ENCODE data around the gene KLRC1. TPM values are rescaled to one million over a fixed set of nuclear protein-coding genes. Genes with fewer than 3 reads are reported as not detected.
"Not testable (repeated sequence)": the region's sequence is repeated elsewhere in the genome, so short reads cannot be mapped to it uniquely, and the experiment has no call there.

The KLRC1 gene
- total RNA-seq, 1 donor from 2014 or later: 0.18 TPM

DNA sequence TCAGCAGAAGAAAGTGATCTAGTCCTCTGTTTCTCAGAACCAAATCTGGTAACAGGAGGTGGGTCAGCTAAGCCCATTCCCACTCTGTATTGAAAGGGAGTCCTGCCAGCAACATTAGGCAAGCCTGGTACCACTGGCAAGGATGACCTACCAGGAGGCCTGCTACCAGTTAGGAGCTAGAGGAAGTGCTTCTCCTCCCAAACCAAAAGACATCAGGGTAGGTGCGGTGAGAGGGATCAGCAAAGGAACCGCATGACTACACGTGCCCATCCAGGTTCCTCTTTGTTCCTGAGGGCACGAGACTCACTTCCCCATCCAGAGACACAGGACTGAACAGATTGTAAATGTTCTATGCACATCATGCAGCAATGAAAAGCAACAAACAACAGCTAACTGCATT lies 46.5 kb downstream of the KLRC1 start:
- DNase-seq (ENCODE audit: low spot score): no peak
- intact Hi-C loops (cut with micrococcal nuclease): no loop called here
- no peaks in the 10 kb centered on the region for H3K9me3 Mint-ChIP-seq
- H3K27ac Mint-ChIP-seq: no peak overlapping the region
- H3K36me3 Mint-ChIP-seq (ENCODE audit: low read depth): no peaks in the 10 kb centered on the region
- peaks cover 10% of the 10 kb centered on the region for H3K27me3 Mint-ChIP-seq (ENCODE audit: insufficient read depth)
- H3K4me3 Mint-ChIP-seq: no peak overlapping the region
- H3K4me1 Mint-ChIP-seq (ENCODE audit: low read depth): no peaks in the 10 kb centered on the region

DNA sequence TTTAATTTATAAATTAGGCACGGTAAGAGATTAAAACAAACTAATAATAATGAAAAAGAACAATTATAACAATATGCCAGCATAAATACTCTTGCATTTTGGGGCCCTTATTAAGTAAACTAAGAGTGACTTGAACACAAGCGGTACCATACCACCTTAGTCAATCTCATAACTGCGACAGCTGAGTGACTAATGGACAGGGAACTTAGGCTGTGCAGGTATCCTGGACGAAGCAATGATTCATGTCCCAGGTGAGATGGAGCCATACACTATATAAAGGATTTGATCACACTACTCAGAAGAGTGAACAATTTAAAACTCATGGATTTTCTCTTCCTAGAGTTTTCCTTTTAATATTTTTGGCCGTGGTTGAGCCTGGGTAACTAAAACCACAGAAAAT lies 47.9 kb downstream of the KLRC1 start:
- intact Hi-C loops (cut with micrococcal nuclease): no loop called here
- H3K27ac Mint-ChIP-seq: no peak overlapping the region
- H3K36me3 Mint-ChIP-seq (ENCODE audit: low read depth): no peaks in the 10 kb centered on the region

DNA sequence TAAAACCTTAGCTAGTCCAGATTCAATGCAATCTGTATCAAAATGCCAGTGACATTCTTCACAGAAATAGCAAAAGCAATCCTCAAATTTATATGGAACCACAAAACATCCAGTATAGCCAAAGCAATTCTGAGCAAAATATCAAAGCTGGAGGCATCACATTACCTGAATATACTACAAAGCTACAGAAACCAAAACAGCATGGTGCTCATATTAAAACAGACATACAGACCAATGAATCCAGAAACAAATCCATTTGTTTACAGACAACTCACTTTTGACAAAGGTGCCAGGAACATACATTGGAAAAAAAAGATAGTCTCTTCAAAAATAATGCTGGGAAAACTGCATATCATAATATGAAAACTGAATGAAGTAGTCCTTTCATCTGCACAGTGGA lies 48.4 kb downstream of the KLRC1 start:
- Mint-ChIP-seq H3K4me1 (ENCODE audit: low read depth) (no peaks in the 10 kb centered on the region), H3K27me3 (ENCODE audit: insufficient read depth) (peaks cover 15% of the 10 kb centered on the region), H3K9me3 (no peaks in the 10 kb centered on the region), H3K27ac (no peak overlapping the region), H3K4me3 (no peak overlapping the region), H3K36me3 (ENCODE audit: low read depth) (no peaks in the 10 kb centered on the region)
- intact Hi-C loops (cut with micrococcal nuclease): no loop called here
- no peak for DNase-seq (ENCODE audit: low spot score)

More for the DNA sequence above, 47.9 kb downstream of the KLRC1 start:
- no peaks in the 10 kb centered on the region for H3K9me3 Mint-ChIP-seq
- H3K4me3 Mint-ChIP-seq: no peak overlapping the region
- H3K27me3 Mint-ChIP-seq (ENCODE audit: insufficient read depth): peaks cover 14% of the 10 kb centered on the region
- no peaks in the 10 kb centered on the region for H3K4me1 Mint-ChIP-seq (ENCODE audit: low read depth)
- DNase-seq (ENCODE audit: low spot score): no peak

DNA sequence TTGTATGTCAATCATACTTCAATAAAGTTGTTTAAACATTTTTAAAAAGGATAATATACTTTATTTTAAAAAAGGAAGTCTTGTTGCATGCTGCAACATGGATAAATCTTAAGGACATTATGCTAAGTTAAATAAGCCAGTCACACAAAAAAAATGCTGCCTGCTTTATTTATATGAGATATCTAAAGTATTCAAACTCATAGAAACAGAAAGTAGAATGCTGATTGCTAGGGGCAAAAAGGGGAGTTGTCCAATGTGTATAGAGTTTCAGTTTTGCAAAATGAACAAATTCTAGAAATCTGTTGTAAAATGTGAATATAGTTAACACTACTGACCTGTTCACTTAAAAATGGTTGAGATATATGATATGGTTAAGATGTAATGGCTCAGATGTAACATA lies 52.3 kb downstream of the KLRC1 start:
- H3K4me1 Mint-ChIP-seq (ENCODE audit: low read depth): no peaks in the 10 kb centered on the region
- no peak overlapping the region for H3K27ac Mint-ChIP-seq

DNA sequence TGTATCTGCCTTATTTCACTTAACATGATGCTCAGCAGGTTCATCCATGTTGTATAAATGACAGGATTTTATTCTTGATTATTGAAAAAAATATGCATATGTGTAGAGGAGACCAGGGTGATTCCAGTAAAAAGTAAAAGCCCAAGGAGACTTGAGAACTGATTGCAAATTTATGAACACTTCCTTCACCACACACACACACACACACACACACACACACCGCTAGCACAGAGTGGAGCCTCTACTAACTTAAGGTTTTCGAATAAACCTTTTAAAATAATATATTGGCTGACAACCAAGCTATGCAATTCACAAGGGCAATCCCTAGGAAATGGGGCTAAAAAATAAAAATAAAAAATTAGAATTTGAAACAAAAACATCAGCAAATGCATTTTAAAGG lies 55.0 kb downstream of the KLRC1 start:
- DNase-seq (ENCODE audit: low spot score): no peak
- peaks cover 20% of the 10 kb centered on the region for H3K27me3 Mint-ChIP-seq (ENCODE audit: insufficient read depth)
- H3K36me3 Mint-ChIP-seq (ENCODE audit: low read depth): no peaks in the 10 kb centered on the region
- H3K9me3 Mint-ChIP-seq: no peaks in the 10 kb centered on the region
- intact Hi-C loops (cut with micrococcal nuclease): no loop called here
- H3K4me1 Mint-ChIP-seq (ENCODE audit: low read depth): no peaks in the 10 kb centered on the region
- H3K27ac Mint-ChIP-seq: no peak overlapping the region
- no peak overlapping the region for H3K4me3 Mint-ChIP-seq

More for the DNA sequence above, 52.3 kb downstream of the KLRC1 start:
- Mint-ChIP-seq H3K4me3 (no peak overlapping the region), H3K9me3 (no peaks in the 10 kb centered on the region), H3K27me3 (ENCODE audit: insufficient read depth) (peaks cover 17% of the 10 kb centered on the region), H3K36me3 (ENCODE audit: low read depth) (no peaks in the 10 kb centered on the region)
- intact Hi-C loops (cut with micrococcal nuclease): no loop called here
- no peak for DNase-seq (ENCODE audit: low spot score)

DNA sequence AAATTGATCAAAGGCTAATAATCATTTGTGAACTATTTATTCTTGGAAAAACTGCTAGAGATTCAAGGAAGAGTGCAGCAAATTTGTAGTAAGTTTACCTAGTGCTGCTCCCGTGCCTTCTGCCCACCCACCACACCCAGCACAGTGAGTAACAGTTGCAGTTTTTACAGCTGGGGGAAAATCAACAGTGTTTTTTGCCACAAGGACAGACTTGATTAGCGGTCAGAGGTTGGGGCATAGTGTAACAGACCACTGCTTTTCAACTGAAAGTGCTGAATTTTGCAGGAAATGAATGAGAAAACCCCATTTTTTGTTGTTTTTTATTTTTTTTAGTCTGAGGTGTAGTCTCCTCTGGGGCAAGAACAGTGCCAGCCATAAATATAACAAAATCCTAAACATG lies 55.9 kb downstream of the KLRC1 start:
- Mint-ChIP-seq H3K9me3 (no peaks in the 10 kb centered on the region), H3K4me3 (no peak overlapping the region), H3K27me3 (ENCODE audit: insufficient read depth) (peaks cover 24% of the 10 kb centered on the region), H3K27ac (no peak overlapping the region), H3K4me1 (ENCODE audit: low read depth) (no peaks in the 10 kb centered on the region), H3K36me3 (ENCODE audit: low read depth) (no peaks in the 10 kb centered on the region)
- DNase-seq (ENCODE audit: low spot score): no peak
- intact Hi-C loops (cut with micrococcal nuclease): no loop called here

DNA sequence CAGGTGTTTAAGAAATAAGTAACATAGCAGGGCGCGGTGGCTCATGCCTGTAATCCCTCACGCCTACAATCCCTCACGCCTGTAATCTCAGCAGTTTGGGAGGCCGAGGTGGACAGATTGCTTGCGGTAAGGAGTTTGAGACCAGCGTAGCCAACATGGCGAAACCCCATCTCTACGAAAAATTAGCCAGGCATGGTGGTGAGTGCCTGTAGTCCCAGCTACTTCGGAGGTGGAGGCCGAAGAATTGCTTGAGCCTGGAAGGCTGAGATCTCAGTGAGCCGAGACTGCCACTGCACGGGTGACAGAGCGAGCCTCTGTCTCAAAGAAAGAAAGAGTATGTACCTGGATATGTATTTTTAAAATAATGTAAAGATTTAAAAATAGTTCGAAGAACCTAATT lies 57.0 kb downstream of the KLRC1 start:
- DNase-seq (ENCODE audit: low spot score); H3K27ac Mint-ChIP-seq; H3K9me3 Mint-ChIP-seq; H3K4me3 Mint-ChIP-seq; intact Hi-C loops (cut with micrococcal nuclease); H3K4me1 Mint-ChIP-seq (ENCODE audit: low read depth); H3K36me3 Mint-ChIP-seq (ENCODE audit: low read depth): not testable (repeated sequence)
- peaks cover 26% of the 10 kb centered on the region for H3K27me3 Mint-ChIP-seq (ENCODE audit: insufficient read depth)

Other genes with a start within 250 kb of the KLRC1 start
- gene GABARAPL1, start 240.5 kb downstream of the KLRC1 start, total RNA-seq: 5.0 and 6.6 TPM in 2 replicates
- gene KLRD1, start 145.5 kb downstream of the KLRC1 start, total RNA-seq: 2.5 and 2.7 TPM in 2 replicates
- not detected in 2 replicates for gene KLRK1, start 63.3 kb downstream of the KLRC1 start, total RNA-seq
- not detected in 2 replicates for gene KLRC4, start 43.6 kb downstream of the KLRC1 start, total RNA-seq
- gene KLRC3, start 32.8 kb downstream of the KLRC1 start, total RNA-seq: not detected in 2 replicates
- not detected in 2 replicates for gene KLRC2, start 17.4 kb downstream of the KLRC1 start, total RNA-seq
- gene EIF2S3B, start 52.5 kb upstream of the KLRC1 start, total RNA-seq: 0.20 and 0.39 TPM in 2 replicates
- gene MAGOHB, start 160.2 kb upstream of the KLRC1 start, total RNA-seq: 79.4 and 85.1 TPM in 2 replicates
- gene STYK1, start 220.7 kb upstream of the KLRC1 start, total RNA-seq: 0.34 TPM in 1 of 2 replicates, not detected in the other

Data from activated T-helper 1 cell treated with anti-CD3 and anti-CD28 coated beads, Interleukin-12 subunit alpha, Interleukin-12 subunit beta, Interleukin-2, Interleukin-4 antibody, amounts not matched to agents 30 ng/mL and 10 ng/mL and 1 ng/mL, durations not matched to agents 14 hours and 24 hours and 36 hours (primary cell).